HG02759 (cell line): ENCODE data around the gene TECPR2.

Experiments
- ATAC-seq: cut with Tn5 transposase; IDR thresholded peaks from one replicate; pipeline ENCODE4 v1.9.1; 2021; ENCODE audit warnings: mild to moderate bottlenecking, moderate library complexity; ENCODE audit not compliant: unreplicated experiment

The TECPR2 gene

DNA sequence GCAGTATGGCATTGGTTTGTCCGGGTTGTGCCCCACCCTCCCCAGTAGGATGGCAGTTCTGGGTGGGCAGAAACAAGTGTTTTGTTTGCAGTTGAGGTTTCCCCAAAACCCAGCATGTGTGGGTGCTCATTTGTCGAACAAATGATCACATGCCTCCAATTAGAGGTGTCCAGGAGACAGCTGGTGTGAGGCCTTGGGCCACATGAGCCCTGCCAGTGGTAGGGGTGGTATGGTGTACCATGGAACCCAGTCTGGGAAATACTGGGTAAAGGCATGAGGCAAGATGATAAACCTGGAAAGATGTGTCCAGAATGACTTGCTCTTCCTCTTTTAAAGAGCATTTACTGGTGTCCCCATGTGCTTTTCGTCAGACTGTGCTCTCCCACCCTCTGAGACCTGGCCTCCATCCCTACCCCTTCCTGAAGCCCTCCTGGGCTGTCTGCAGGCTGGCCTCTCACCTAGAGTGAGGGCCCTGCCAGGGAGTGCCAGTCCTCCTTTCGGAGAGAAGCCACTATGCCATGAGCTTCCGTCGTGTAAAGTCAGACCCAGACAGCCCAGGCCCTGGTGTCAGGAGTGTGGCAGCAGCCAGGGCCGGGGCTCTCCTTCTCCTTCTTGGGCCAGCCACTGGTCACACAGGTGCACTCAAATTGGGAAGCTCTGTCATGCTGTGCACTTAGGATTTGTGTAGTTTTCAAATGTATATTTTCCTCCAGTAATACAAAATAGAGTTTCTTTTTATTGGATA, 129.2 kb downstream of the TECPR2 start:
- no peak for ATAC-seq

DNA sequence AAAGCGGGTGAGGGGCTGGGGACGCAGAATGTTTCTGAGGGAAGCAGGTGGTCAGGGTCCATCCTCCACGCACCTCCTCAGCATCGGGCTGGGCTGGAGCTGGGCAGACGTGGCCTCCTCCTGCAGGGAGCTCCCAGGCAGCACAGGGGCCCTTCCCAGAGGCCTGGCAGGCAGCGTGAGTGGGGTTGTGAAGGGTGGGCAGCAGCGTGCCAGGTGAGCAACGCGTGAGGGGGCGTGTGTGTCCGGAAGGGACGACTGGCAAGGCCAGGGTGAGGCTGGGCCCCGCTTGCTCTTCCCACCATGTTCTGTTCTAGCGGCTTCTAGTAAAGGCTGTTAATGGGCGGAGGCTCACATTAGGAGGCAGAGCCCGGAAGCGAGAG, 129.8 kb downstream of the TECPR2 start:
- no peak for ATAC-seq

DNA sequence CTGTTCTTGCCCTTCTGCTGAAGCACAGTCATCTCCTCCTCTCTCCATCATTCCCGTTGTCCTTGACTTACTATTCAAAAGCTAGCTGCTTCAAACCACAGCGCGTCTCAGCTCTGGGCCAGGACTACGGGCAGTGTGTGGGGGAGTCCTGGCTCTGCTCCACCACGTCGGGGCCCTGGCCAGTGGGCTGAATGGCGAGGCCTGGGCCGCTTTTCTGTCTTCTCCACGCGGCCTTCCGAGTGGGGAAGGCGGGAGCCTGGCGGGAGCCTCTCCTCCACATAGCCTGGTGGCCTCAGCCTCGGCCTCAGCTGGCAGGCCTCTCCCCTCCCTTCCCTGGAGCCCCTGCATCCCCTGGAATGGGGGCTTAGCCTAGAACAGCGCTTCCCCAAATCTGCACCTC, 130.4 kb downstream of the TECPR2 start:
- no peak for ATAC-seq

- ATAC-seq = no peak
These were observed 130.8 kb downstream of the TECPR2 start for GRCh38 chr14:102493585-102493984.

DNA sequence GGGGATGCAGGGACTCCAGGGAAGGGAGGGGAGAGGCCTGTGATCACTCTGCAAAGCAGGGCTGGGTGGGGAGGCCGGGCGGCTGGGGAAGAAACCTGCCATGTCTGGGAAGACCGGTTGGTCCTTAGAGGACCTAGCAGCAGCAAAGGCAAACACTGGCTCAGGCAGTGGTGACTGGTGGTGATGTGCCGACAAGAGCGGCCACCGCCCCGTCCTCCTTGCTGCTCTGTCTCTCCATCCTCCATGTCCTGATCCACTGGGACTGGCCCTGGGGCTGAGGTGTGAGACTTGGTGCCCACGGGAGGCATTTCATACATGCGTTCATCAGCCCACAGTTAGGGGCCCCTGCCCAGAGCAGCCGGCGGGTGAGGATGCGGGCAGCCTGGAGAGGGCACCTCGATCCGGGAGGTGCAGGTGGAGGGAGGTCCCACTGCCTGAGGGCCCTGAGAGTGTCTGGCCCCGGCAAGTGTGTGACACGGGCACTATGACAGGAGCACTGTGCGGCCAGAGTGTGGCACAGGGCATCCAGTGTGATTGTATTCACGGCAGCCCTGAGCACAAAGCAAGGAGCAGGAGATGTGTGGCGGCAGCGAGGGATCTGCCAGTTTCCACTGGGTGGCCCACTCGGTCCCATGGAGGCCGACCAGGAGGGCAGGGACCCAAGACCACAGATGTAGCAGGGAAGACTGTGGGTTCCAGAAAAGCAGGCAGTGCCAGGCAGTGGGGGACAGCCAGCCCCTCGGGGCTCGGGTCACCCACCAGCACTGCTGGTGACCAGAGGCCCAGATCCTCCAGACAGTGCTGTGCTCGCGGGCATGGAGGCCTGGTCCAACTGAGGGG, 133.0 kb downstream of the TECPR2 start:
- ATAC-seq = no peak

DNA sequence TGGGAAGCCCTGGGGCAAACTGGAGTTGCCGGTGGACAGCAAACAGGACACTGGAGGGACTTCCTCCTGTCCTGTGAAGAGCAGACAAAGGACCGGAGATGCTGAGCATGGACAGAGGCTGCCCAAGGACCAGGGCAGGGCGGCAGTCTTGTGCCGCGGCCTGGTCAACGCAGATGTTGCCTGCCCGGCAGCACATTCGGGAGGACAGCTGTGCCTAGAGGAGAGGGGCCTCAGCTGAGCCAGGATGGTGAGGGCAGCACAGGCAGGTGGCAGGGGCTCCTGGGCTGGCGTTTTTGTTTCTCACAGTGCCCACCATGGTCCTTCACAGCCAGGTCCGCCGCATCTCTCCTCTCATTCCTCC, 133.6 kb downstream of the TECPR2 start:
- no peak for ATAC-seq

GRCh38 chr14:102496958-102497744, 134.4 kb downstream of the TECPR2 start:
- ATAC-seq = no peak

- no peak for ATAC-seq
These were observed 135.4 kb downstream of the TECPR2 start for GRCh38 chr14:102497998-102498677.

DNA sequence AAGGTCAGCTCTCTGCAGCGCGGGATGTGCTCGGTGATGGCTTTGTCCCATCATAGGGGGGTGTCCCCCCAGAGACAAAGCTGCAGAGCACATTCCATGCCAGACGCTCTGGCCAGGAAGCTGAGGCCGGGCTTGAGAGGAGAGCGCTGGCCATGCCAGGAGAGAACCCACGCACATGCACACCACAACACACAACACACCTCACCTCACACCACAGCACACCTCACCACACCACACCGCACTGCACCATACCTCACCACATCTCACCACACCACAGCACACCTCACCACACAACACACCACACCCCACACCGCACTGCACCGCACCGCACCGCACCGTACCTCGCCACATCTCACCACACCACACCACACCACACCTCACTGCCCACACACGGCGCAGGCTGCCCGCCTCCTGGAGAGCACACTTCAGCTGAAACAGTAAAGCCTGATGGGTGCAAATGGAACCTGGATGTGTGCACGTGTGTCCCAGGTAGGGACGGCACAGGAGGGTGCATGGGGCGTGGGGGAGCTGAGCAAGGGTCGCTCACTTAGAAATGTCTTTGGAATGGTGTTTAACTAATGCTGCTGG, 136.0 kb downstream of the TECPR2 start:
- no peak for ATAC-seq

- no peak for ATAC-seq
These were observed 136.8 kb downstream of the TECPR2 start for GRCh38 chr14:102499401-102500157.

GRCh38 chr14:102500158-102500662, 137.5 kb downstream of the TECPR2 start:
- ATAC-seq = no peak

DNA sequence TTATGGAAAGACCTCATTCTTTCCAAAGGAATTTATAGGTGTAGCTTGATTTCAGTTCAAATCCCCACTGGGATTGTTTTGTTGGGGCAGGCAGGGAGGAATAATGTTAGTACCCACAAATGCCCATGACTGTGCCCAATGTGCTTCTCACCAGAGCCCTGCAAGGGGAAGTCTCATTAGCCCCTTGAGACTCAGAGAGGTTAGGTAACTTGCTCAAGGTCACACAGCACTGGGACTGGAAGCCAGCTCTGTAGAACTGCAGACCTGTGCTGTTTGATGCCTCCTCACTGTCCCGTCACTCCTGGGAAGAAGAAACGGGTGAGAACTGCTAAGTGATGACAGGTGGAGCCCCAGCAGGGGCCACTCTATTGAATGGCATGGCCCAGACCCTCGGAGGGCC, 138.0 kb downstream of the TECPR2 start:
- no peak for ATAC-seq

GRCh38 chr14:102501751-102502315, 139.1 kb downstream of the TECPR2 start:
- no peak for ATAC-seq

DNA sequence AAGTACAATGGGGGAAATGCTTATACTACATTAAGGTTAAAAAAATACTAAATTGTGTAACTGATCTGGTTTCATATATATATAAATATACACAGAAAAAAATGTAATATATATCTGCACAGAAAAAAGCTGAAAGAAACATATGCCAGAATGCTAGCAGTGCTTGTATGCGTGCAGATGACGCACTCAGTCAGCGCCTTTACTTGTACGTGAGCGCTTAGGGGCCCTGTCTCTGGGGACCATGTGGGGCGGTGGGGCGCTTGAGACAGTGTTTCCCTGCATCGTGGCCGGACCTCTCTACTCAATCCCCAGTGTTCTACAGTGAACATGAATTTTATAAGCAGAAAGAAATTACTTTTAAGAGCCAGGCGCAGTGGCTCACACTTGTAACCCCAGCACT, 139.8 kb downstream of the TECPR2 start:
- ATAC-seq = no peak

GRCh38 chr14:102503641-102504327, 141.0 kb downstream of the TECPR2 start:
- ATAC-seq = no peak

- no peak for ATAC-seq
These were observed 141.7 kb downstream of the TECPR2 start for GRCh38 chr14:102504328-102504999.

DNA sequence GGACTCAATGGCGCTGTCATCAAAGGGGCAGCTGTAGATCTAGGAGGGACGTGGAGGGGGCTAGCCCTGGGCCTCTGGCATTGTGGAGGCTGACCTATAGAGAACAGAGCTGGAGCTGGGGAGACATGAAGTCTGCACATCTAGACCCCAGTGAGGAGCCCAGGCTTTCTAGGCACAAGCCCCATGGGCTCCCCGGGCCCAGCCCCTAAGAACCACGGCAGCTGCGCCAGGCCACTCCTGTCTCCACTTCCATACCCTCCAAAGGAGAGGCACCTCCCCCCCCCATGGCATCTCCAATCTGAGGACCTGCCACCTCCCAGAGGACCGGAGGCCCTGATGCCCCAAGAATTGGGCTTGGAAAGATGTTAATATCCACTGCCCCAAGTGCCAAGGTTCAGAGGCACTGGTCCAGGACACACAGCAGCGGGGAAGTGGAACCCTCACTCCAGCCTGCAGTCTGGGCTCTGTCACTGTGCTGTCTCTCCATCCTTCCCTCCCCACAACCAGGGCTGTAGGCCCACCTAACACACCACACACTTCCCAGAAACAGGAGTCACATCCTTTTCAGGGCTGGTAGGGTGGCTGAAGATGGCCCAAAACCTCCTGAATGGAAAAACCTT, 142.4 kb downstream of the TECPR2 start:
- ATAC-seq = no peak
